Loucy (cell line): Measurements from ENCODE around the gene TNNC2.

Experiments
- EZH2phosphoT487 ChIP-seq: fragments of 200-600 bp; IDR thresholded peaks from 2 replicates; pipeline ENCODE4 v1.6.1; 2018; ENCODE audit warnings: antibody characterized with exemption, mild to moderate bottlenecking, moderate library complexity, borderline replicate concordance
- TF ChIP-seq, protein P1 (sequence below): fragments of 200-600 bp; sonication (generic); conservative IDR thresholded peaks from 2 replicates; pipeline ENCODE4 v1.5.1; 2014; ENCODE audit warnings: mild to moderate bottlenecking, antibody characterized with exemption, low read length

DNA sequence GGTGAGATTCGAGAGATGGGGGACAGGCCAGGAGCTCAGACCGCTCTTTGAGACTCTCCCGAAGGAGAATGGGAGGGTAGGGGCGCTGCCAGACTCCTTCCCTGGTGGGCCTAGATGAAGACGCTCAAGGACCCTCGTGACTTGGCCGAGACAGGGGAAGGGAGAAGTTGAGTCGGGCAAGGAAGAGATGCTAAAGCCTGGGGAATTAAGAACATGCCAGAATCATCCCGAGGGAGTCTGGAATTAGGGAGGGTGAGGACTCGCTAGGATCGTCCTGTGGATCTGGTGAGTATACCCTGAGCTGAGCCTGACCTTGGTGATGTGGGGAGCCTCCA, 14.1 kb downstream of the TNNC2 start:
- TF ChIP-seq, protein P1, sequence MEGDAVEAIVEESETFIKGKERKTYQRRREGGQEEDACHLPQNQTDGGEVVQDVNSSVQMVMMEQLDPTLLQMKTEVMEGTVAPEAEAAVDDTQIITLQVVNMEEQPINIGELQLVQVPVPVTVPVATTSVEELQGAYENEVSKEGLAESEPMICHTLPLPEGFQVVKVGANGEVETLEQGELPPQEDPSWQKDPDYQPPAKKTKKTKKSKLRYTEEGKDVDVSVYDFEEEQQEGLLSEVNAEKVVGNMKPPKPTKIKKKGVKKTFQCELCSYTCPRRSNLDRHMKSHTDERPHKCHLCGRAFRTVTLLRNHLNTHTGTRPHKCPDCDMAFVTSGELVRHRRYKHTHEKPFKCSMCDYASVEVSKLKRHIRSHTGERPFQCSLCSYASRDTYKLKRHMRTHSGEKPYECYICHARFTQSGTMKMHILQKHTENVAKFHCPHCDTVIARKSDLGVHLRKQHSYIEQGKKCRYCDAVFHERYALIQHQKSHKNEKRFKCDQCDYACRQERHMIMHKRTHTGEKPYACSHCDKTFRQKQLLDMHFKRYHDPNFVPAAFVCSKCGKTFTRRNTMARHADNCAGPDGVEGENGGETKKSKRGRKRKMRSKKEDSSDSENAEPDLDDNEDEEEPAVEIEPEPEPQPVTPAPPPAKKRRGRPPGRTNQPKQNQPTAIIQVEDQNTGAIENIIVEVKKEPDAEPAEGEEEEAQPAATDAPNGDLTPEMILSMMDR = no peak
- TF ChIP-seq EZH2phosphoT487 = no peak
